ENCODE data around the gene MMD.

Gene MMD

DNA sequence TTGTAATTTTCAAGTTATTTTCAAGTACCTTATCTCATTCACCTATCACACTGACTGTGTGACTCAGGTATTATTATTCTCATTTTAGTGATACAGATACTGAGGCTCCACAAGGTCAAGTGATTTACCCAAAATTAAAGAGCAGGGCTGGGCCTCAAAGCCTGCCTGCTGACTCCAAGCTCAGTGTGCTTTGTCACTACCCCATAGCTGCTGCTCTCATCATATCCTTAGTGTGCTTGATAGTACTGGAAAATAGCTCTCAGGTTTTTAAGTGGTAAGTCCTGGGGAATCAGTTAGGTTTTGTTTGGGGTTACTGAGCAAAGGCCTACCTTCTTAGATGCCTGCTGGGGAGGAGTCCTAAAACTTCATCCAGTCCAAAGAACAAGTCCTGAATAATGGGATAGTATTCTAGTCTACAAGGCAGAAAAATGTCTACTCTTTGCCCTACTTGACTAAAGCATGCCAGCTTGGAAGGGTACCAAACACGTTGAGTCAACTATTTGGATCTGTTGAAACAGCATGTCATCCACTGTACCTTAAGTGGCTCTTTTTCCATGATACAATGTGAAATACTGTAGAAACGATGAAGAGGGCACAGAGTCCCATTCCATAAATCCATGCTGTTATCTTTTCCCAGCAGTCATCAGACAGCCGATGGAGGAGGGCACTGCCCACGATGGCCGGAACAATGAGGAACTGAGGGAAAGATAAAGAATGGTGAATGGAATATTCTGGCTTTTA, 10.7 kb downstream of the MMD start:
- TF ChIP-seq RAD21 (IDR thresholded peaks at IDR 0.05; ENCODE audit: low read depth) (no peak), CEBPB (IDR thresholded peaks at IDR 0.05) (no peak), EGR1 (IDR thresholded peaks at IDR 0.05) (no peak), TEAD4 (IDR thresholded peaks at IDR 0.05) (no peak), ZBTB7A (IDR thresholded peaks at IDR 0.05; ENCODE audit: low read depth) (no peak), YY1 (IDR thresholded peaks at IDR 0.05; ENCODE audit: low read depth) (no peak), NFIC (IDR thresholded peaks at IDR 0.05) (no peak), CREB1 (IDR thresholded peaks at IDR 0.05; ENCODE audit: low read depth) (no peak), EP300 (IDR thresholded peaks at IDR 0.05; ENCODE audit: borderline replicate concordance) (no peak), FOXM1 (IDR thresholded peaks at IDR 0.05; ENCODE audit: borderline replicate concordance, low read depth) (no peak), TAF1 (IDR thresholded peaks at IDR 0.05; ENCODE audit: low read depth) (no peak), TCF12 (IDR thresholded peaks at IDR 0.05; ENCODE audit: low read depth) (no peak)
- TF ChIP-seq, protein P1, sequence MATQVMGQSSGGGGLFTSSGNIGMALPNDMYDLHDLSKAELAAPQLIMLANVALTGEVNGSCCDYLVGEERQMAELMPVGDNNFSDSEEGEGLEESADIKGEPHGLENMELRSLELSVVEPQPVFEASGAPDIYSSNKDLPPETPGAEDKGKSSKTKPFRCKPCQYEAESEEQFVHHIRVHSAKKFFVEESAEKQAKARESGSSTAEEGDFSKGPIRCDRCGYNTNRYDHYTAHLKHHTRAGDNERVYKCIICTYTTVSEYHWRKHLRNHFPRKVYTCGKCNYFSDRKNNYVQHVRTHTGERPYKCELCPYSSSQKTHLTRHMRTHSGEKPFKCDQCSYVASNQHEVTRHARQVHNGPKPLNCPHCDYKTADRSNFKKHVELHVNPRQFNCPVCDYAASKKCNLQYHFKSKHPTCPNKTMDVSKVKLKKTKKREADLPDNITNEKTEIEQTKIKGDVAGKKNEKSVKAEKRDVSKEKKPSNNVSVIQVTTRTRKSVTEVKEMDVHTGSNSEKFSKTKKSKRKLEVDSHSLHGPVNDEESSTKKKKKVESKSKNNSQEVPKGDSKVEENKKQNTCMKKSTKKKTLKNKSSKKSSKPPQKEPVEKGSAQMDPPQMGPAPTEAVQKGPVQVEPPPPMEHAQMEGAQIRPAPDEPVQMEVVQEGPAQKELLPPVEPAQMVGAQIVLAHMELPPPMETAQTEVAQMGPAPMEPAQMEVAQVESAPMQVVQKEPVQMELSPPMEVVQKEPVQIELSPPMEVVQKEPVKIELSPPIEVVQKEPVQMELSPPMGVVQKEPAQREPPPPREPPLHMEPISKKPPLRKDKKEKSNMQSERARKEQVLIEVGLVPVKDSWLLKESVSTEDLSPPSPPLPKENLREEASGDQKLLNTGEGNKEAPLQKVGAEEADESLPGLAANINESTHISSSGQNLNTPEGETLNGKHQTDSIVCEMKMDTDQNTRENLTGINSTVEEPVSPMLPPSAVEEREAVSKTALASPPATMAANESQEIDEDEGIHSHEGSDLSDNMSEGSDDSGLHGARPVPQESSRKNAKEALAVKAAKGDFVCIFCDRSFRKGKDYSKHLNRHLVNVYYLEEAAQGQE (IDR thresholded peaks at IDR 0.05; ENCODE audit: low read depth) = no peak
- TF ChIP-seq, protein P2, sequence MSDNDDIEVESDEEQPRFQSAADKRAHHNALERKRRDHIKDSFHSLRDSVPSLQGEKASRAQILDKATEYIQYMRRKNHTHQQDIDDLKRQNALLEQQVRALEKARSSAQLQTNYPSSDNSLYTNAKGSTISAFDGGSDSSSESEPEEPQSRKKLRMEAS (IDR thresholded peaks at IDR 0.05) = no peak
- TF ChIP-seq, protein P3, sequence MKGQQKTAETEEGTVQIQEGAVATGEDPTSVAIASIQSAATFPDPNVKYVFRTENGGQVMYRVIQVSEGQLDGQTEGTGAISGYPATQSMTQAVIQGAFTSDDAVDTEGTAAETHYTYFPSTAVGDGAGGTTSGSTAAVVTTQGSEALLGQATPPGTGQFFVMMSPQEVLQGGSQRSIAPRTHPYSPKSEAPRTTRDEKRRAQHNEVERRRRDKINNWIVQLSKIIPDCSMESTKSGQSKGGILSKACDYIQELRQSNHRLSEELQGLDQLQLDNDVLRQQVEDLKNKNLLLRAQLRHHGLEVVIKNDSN (IDR thresholded peaks at IDR 0.05) = no peak

DNA sequence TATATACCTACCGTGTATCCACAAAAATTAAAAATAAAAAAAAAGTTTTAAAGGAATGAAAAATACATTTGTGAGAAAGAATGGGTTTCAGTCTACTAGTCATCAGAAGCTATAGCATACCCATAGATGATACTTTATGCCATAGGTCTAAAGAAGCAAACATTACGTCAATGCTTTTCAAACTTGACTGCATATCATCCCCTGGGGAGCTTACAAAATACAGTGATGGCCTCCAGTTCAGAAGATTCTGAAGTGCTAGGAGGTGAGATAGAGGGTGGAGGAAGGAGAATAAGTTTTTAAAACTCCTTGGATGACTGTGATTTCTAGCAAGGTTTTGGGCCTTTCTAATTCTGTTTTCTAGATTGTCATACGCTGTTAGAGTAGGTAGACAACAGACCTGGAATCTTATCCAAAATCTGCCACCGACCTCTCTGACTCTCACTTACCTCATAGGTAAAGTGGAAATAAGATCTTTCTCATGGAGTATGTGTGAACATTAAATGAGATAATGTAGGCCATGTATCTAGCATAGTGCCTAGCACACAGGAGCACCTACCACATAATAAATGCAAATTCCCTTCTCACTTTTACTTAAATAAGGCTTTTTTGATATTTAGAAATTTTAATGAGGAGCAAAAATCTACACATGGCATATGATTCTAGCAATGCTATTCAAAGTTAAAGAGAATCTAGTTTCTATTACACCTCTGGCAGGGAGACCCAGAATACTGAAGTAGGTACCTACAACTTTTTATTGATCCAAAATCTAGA, 12.4 kb downstream of the MMD start:
- TF ChIP-seq EGR1 (IDR thresholded peaks at IDR 0.05) = no peak
- no peak for TF ChIP-seq CEBPB (IDR thresholded peaks at IDR 0.05)
- TF ChIP-seq TCF12 (IDR thresholded peaks at IDR 0.05; ENCODE audit: low read depth) = no peak
- no peak for TF ChIP-seq TEAD4 (IDR thresholded peaks at IDR 0.05)
- TF ChIP-seq, protein P2 (IDR thresholded peaks at IDR 0.05) = no peak
- no peak for TF ChIP-seq CREB1 (IDR thresholded peaks at IDR 0.05; ENCODE audit: low read depth)
- no peak for TF ChIP-seq EP300 (IDR thresholded peaks at IDR 0.05; ENCODE audit: borderline replicate concordance)

DNA sequence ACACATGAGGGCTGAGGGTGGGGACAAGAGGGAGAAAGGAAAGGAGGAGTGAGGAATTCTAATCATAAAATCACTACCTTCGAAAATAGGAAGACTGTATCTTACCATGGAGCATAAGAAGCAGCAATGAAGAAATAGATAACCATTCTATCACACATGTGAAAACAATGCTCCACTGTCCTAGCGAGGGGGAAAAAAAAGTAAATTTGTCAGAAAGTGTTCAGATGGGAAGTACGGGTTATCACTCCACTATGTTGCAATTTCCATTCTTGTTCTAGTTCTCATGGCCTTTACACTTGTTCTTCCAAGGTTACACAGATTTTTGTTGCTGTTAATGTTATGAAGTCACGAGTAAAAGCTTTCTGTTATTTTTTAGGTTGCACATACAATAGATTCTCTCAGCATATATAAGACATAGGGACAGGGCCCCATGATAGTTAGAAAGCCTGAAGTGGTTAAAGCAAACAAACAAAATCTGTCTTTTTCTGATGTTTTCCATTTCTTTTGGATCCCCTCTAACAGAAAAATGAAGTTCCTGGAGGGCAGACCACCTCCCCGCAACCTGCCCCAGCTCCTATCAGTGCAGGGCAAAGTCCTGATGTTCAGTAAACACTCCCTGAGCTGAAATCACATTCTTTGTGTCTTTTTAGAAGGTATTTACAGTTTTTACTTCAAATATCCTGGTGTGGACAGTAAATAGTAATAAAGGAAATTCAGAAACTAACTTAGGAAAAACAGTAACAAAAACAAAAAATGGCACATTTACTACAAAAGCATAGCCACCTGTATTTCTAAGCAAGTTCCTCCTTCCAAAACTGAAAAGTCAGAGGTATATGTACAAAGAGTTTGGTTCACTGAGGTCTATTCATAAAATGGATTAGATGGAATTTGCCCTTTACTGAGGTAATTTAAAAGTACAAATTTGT, 13.7 kb downstream of the MMD start:
- TF ChIP-seq, protein P1 (IDR thresholded peaks at IDR 0.05; ENCODE audit: low read depth) = no peak
- no peak for TF ChIP-seq NFIC (IDR thresholded peaks at IDR 0.05)
- TF ChIP-seq ZBTB7A (IDR thresholded peaks at IDR 0.05; ENCODE audit: low read depth) = no peak
- TF ChIP-seq, protein P3 (IDR thresholded peaks at IDR 0.05) = no peak
- TF ChIP-seq RAD21 (IDR thresholded peaks at IDR 0.05; ENCODE audit: low read depth) = no peak
- no peak for TF ChIP-seq TEAD4 (IDR thresholded peaks at IDR 0.05)
- no peak for TF ChIP-seq CREB1 (IDR thresholded peaks at IDR 0.05; ENCODE audit: low read depth)
- TF ChIP-seq YY1 (IDR thresholded peaks at IDR 0.05; ENCODE audit: low read depth) = no peak
- no peak for TF ChIP-seq TAF1 (IDR thresholded peaks at IDR 0.05; ENCODE audit: low read depth)
- no peak for TF ChIP-seq EP300 (IDR thresholded peaks at IDR 0.05; ENCODE audit: borderline replicate concordance)
- no peak for TF ChIP-seq CEBPB (IDR thresholded peaks at IDR 0.05)
- TF ChIP-seq, protein P2 (IDR thresholded peaks at IDR 0.05) = no peak
- no peak for TF ChIP-seq EGR1 (IDR thresholded peaks at IDR 0.05)
- no peak for TF ChIP-seq TCF12 (IDR thresholded peaks at IDR 0.05; ENCODE audit: low read depth)
- TF ChIP-seq FOXM1 (IDR thresholded peaks at IDR 0.05; ENCODE audit: borderline replicate concordance, low read depth) = no peak

DNA sequence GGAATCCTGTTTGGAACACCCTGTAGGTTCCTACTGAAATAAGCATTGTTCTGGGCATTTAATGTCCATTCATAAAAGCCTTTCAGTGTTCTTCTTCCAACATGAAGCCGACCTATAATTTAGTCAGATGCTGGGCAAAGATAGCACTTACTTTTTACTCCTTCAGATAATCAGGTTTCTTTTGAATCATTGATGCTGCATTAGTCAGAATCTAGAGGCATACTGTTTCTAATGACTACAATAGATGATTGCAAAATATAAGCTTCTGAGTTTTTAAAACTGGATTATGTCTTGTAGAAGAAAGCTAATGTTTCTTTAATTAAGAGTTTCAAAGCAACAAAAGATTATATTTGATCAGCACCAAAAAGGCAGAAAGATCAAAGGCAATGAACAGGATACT, 16.0 kb downstream of the MMD start:
- TF ChIP-seq TEAD4 (IDR thresholded peaks at IDR 0.05) (no peak), NFIC (IDR thresholded peaks at IDR 0.05) (no peak), CEBPB (IDR thresholded peaks at IDR 0.05) (no peak), TCF12 (IDR thresholded peaks at IDR 0.05; ENCODE audit: low read depth) (no peak), EGR1 (IDR thresholded peaks at IDR 0.05) (no peak), FOXM1 (IDR thresholded peaks at IDR 0.05; ENCODE audit: borderline replicate concordance, low read depth) (no peak), RAD21 (IDR thresholded peaks at IDR 0.05; ENCODE audit: low read depth) (no peak), CREB1 (IDR thresholded peaks at IDR 0.05; ENCODE audit: low read depth) (no peak), EP300 (IDR thresholded peaks at IDR 0.05; ENCODE audit: borderline replicate concordance) (no peak), TAF1 (IDR thresholded peaks at IDR 0.05; ENCODE audit: low read depth) (no peak), ZBTB7A (IDR thresholded peaks at IDR 0.05; ENCODE audit: low read depth) (no peak), YY1 (IDR thresholded peaks at IDR 0.05; ENCODE audit: low read depth) (no peak)
- TF ChIP-seq, protein P2 (IDR thresholded peaks at IDR 0.05) = no peak
- TF ChIP-seq, protein P1 (IDR thresholded peaks at IDR 0.05; ENCODE audit: low read depth) = no peak
- TF ChIP-seq, protein P3 (IDR thresholded peaks at IDR 0.05) = no peak
